Measurements from ENCODE around the gene CEACAM16.

CEACAM16 gene

DNA sequence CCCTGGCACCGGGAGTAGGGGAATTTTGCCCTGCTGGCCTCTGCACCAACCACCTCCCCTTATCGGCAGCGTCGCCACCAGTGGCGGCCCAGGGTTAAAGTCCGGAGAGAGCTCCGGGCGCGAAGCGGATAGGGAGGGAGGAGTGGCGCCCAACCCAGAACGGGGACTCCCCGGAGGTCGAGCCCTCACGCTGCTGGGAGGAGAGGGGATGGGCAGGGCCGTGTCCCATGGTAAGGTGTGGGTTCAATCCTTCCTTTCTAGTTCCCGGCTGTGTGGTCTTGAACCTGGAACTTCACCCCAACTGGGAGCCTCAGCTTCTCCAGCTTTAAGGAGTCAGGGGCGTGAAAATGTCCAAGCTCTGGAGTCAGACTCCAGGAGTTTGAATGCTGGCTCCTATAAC, 26.3 kb downstream of the CEACAM16 start:
- no peak for DNase-seq (ENCODE audit: low read depth)

DNA sequence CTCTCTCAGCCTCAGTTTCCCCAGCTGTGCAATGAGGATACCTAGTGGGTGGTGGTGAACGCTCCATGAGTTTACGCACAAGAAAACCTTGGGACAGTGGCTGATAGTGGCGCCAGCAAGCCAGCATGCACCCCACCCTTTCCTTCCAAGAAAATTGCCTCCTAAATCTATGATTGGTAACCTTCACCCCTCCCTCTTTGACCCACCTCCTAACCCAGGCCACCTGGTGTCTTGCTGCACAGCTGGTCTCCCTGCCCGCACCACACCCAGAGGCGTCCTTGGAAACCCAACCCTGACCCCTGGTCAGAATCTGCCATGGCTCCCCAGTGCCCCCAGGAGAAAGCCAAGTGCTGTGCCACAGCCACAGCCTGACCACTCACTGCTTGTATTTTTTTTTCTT, 26.7 kb downstream of the CEACAM16 start:
- DNase-seq (ENCODE audit: low read depth): no peak

DNA sequence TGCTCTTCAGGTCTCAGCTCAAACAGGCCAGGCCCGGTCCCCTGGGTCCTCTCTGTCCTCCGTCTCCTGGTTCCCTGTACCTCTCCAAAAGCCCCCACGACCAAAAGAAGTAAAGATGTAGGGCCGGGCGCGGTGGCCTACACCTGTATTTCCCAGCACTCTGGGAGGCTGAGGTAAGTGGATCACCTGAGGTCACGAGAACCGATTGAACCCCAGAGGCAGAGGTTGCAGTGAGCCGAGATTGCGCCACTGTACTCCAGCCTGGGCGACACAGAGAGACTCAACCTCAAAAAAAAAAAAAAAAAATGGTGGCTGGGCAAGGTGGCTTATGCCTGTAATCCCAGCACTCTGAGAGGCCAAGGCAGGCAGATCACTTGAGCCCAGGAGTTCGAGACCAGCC, 27.5 kb downstream of the CEACAM16 start:
- DNase-seq (ENCODE audit: low read depth): no peak

DNA sequence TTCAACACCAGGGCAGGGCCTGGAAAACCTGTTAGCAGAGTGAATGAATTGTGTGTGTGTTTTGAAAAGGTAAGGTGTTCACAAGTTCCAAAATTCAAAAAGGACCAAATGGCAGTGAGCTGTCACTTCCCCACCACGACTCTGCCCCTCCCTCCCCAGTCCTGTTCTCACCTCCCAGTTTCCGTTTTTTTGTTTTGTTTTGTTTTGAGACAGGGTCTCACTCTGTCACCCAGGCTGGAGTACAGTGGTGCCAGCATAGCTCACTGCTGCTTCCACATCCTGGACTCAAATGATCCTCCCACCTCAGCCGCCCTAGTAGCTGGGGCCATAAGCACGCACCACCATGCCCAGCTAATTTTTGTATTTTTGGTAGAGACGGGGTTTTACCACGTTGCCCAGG, 29.2 kb downstream of the CEACAM16 start:
- DNase-seq (ENCODE audit: low read depth): no peak

DNA sequence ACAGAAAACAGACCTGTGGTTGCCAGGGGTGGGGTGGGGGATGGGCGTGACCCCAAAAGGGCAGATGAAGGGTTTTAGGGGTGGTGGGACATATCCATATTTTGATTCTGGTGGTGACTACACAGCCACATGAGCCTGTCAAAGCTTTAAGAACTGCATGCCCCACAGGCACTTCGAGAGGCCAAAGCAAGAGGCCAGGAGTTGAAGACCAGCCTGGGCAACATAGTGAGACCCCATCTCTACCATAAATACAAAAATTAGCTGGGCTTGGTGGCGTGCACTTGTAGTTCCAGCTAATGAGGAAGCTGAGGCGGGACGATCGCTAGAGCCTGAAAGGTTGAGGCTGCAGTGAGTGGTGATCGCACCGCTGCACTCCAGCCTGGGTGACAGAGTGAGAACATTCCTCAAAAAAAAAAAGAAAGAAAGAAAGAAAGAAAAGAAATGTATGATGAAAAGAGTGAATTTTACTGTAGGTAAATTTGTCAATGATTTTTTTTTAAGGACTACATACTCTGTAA, 30.6 kb downstream of the CEACAM16 start:
- no peak for DNase-seq (ENCODE audit: low read depth)

DNA sequence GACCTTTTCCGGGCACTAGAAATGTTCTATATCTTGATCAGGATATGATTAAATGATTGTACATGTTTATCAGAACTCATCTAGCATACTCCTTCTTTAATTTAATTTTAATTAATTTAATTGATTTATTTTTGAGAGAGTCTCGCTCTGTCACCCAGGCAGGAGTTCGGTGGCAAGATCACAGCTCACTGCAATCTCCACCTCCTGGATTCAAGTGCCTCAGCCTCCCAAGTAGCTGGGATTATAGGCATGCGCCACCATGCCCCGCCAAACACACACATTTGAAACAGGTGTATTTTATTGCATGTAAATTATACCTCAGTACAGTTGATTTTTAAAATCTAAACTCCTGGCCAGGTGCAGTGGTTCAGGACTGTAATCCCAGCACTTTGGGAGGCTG, 32.1 kb downstream of the CEACAM16 start:
- DNase-seq (ENCODE audit: low read depth): no peak

DNA sequence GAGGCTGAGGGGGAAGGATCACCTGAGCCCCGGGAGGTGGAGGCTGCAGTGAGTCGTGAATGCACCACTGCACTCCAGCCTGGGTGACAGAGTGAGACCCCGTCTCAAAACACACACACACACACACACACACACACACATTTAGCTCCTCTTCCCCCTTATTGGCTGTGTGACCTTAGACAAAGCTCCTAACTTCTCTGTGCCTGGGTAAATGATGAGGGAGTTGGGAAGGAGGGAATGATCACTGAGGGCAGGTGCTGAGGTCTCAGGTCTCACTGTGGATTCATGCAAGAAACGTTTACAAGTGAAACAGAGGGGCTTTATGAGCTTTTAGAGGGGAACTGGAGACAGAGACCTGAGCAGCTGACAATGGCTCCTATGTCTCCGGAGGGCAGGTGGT, 32.7 kb downstream of the CEACAM16 start:
- no peak for DNase-seq (ENCODE audit: low read depth)

DNA sequence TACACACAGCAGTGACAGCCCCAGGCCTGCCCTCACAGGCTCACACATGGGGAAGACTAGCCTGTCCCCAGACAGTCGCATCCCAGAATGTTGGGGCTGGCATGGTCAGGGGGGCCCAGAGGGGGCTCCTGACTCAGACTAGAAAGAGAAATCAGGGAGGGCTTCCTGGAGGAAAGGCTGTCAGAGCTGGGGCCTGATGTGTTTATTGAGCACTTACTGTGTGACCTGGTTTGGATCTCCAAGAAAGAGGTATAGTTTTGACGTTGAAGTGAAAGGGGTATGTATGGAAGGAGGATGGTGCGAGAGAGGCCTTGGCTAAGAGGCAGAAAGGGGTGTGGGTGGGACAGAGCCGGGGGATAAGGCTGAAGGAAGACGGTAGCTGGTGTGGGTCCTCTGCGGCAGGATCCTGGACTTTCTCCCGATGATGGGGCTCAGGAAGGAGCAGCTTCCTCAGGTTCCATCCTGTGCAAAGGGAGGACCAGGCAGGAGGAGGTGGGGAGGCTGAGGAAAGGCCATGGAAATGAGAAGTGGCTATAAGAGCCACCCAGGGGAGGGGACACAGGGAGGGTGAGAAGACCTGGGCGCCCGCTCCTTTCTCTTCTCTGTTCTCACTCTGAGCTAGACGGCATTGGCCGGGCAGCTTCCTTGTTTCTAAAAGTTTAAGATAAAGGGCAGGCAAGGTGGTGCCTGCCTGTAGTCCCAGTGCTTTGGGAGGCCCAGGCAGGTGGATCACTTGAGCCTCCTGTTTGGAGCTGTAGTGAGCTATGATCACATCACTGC, 33.5 kb downstream of the CEACAM16 start:
- no peak for DNase-seq (ENCODE audit: low read depth)

DNA sequence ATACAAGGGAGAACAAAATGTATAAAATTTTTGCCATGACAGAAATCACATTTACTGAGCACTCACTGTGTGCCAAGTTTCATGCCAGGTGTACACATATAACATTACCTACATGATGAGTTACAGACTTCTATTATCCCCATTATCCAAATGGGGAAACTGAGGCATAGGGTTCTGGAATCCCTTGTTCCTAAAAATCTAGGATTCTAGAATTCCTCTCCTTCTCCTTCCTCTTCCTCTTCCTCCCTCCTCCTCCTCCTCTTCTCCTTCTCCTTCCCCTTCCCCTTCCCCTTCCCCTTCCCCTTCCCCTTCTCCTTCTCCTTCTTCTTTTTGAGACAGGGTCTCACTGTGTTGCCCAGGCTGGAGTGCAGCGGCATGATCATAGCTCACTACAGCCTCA, 35.4 kb downstream of the CEACAM16 start:
- DNase-seq (ENCODE audit: low read depth): no peak

DNA sequence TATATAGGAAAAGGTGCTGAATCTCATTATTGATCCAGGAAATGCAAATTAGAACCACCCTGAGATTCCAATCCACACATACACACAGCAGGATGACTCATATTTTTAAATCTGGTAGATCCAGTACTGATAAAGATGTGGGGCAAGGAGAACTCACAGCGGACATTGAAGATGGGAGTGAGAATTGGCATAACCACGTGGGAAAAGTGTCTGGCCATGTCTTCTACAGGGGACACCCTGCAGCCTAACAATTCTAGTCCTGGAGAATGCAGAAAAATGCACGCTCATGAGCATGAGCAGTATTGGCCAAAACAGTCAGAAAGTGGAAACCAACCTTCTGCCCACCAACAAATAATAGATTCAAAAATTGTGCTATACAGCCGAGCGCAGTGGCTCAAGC, 36.1 kb downstream of the CEACAM16 start:
- DNase-seq (ENCODE audit: low read depth): no peak

DNA sequence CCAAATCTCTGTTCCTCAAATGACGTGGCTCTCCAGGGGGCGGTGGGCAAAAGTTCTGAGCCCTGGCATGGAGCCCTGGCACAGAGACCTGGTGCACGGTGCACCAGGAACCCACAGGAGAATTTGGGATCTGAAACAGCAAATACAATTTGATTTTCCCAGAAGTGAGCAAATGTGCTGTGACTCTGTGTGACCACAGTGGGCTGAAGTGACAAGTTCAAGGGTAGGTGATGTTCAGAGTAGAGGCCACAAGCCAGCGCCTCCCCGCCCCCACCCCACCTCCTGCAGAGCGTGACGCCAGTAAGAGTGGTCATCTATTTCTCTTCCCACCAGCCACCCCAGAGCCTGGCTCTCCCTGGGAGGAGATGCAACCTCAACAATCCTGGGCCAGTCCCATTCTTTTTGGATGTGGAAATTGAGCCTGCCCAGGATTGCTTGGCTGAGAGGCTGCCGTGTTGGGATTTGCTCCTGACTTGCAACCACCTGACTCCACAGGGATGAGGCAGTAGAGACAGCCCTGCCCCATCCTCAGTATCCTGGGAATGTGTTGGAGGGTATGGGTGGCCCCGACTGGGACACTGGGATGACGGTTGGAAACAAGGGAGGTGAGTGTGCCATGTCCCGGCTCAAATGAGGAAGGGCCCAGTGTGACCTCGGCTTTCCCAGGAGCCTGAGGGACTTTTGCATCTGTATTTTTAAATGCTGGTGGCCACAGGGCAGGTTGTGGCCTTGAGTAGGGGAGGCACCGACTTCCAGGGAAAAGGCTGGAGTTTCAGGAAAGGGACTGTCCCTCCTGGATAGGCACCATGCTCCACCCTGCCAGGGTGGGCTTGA, 38.5 kb downstream of the CEACAM16 start:
- no peak for DNase-seq (ENCODE audit: low read depth)

DNA sequence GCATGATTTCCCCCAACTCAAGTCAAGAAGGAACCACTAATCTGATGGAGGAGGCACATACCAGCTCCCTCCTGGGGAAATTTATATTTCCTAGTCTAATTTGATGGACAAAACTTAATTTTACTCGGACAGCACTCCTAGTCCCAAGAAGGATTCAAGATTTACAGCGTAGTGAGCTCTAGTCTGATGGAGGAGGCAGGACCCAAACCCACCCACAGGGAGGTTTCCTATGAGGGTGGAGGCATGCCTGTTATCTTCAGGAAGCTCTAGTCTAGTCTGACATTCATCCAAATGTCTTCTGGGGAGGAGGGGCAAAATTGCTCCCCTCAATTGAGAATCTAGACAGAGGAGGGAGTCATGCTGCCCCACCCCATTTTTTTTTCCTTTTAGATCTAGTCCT, 39.2 kb downstream of the CEACAM16 start:
- no peak for DNase-seq (ENCODE audit: low read depth)

DNA sequence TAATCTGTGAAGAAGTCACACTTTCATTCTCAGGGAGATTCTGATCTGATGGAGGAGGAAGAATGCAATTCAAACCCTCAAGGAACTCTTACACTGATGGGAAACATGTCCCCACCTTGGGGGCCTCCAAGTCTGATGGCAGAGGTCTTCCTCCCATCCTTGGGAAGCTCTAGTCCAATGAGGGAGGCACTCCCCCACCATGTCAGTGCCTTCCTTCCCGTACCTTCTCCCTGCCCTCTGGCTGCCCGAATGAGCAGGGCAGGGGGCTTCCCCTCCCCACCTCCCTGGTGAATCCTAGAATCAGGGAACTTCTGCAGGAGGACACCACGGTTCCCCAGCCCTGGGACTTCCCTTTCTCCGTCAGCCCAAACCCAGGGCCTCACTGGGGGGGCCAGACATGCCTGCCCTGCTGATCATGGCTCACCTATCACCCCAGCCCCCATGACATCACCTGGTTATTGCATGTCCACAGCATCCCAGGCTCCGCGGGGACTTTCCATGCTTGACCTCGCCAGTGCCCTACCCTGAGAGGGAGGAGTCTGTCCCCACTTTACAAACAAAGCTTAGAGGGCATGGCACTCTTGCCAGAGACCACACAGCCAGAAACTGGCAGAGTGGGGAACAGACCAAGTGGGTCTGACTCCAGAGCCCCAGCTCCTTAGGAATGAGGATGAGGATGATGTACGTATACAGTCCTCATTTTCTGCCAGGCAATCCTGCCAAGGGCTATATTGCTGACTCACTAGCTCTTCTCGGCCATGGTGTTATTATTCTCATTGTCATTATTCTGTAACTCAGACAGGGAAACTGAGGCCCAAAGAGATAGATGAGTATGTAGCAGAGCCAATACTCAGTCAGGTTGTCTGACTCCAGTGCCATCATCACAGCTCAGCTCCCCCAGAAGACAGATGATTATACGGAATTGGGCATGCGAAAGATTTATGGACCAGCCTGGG, 39.9 kb downstream of the CEACAM16 start:
- no peak for DNase-seq (ENCODE audit: low read depth)

DNA sequence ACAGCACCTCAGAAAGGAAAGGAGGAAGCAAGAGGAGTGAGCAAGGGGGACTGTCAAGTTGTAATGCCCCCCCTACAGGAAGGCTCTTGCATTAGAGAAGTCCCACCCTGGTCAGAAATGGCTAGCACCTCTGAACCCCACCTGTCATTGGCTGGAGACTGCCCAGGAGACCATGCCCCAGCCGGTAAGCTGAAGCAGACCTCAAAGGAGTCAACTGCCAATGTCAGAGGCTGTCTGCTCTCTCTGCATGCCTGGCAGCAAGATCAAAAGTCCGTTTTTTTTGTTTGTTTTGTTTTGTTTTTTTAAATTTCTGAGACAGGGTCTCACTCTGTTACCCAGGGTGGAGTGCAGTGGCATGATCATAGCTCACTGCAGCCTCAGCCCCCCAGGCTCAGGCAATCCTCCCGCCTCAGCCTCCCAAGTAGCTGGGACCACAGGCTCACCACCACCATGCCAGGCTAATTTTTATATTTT, 41.4 kb downstream of the CEACAM16 start:
- DNase-seq (ENCODE audit: low read depth): no peak

DNA sequence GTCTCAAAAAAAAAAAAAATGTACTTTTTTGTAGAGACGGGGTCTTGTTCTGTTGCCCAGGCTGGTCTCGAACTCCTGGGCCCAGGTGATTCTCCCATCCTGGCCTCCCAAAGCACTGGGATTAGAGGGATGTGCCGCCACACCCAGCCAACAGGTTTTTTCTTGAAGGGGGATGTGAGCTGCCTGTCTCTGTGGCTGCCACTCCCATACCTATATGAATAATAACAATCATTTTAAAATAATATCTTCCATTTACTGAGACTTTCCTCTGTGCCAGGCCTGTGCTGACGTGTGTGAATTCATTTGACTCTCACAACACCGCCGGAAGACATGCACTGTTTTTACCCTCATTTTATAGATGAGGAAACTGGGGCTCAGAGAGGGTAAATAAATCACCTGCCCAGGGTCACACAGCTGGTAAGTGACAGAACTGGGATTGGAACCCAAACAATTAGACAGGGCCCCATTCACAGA, 42.3 kb downstream of the CEACAM16 start:
- no peak for DNase-seq (ENCODE audit: low read depth)

DNA sequence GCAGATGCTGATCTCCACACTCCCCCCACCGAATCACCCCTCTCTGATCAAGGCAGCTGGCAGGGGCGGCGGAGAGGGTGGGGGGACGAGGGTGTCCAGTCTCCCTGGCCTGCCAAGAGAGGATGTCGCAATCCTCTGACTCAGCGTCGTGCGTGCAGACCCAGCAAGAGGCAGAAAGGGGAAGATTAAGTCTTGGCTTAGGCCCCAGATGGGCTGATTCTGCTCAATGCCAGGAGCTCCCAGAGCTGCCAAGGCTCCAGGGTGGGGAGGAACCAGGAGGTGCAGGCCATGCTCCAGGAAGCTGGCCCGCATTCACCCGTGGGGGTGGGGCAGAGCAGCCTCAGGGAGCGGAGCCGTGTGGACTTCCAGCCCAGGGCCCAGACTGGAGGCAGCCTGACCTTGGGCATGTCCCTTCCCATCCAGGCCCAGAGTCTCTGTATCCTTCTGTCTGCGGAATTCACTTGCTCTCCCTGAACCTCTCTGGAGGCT, 42.9 kb downstream of the CEACAM16 start:
- peak; percentile 100 for DNase-seq (ENCODE audit: low read depth)

DNA sequence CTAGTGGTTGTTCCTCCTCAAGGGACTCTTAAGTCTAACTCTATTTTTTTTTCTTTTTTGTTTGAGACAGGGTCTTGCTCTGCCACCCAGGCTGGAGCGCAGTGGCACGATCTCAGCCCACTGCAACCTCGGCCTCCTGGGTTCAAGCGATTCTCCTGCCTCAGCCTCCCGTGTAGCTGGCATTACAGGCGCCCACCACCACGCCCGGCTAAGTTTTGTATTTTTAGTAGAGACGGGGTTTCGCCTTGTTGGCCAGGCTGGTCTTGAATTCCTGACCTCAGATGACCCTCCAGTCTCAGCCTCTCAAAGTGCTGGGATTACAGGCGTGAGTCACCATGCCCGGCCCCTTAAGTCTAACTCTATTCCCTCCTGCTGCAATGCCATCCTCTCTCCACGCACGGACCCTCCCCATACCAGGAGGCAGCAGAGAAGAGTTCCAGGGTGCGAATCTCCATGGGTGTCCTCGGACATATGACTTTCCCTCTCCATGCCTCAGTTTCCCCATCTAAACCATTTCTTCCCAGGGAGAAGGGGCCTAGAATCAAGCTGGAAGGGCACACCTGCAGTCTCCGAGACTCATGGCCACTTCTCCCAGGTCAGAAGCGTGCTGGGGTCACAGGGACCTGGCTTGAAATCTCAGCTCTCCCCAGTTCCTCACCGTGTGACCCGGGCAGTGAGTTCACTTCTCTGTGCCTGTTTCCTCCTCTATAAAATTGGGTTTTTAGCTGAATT, 43.5 kb downstream of the CEACAM16 start:
- no peak for DNase-seq (ENCODE audit: low read depth)

DNA sequence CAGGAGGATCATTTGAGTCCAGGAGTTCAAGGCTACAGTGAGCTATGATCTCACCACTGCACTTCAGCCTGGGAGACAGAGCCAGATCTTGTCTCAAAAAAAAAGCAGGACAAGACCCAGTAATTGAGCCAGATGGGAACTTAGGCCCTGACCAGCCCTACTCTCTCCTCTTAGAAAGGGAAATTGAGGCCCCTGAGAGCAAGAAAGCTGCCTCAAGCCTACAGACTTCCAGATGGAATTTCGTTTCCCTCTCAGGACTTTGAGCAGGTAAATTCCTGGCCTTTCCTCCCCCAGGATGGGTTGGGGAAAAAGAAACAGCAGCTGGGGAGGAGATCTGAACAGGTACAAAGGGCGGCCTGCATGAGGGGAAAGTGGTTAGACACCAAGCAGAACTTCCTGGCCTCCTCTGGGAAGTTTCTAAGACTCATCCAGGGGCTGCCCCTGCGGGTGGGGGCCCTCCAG, 46.0 kb downstream of the CEACAM16 start:
- DNase-seq (ENCODE audit: low read depth): no peak

DNA sequence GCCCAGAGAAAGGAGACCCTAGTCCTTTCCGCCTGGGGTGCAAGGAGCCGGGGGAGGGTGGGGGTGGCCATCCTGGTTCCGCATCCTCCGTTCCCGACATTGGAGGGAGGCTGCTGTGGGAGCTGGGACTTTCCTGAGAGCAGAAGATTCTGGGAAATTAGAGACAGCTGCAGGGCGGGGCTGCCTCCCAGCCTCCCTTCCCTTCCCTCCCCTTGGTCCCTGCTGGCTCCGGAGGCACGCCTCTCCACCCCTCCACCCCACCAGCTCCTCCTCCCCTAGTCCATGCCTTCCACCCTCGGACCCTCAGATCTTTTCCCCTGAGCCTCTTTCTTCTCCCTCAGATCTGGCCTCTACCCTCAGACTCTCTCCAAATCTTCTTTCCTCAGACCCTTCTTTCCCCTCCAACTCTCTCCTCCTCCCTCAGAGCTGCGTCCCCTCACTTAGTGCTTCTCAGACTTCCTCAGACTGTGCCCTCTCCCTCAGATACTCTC, 46.4 kb downstream of the CEACAM16 start:
- no peak for DNase-seq (ENCODE audit: low read depth)

DNA sequence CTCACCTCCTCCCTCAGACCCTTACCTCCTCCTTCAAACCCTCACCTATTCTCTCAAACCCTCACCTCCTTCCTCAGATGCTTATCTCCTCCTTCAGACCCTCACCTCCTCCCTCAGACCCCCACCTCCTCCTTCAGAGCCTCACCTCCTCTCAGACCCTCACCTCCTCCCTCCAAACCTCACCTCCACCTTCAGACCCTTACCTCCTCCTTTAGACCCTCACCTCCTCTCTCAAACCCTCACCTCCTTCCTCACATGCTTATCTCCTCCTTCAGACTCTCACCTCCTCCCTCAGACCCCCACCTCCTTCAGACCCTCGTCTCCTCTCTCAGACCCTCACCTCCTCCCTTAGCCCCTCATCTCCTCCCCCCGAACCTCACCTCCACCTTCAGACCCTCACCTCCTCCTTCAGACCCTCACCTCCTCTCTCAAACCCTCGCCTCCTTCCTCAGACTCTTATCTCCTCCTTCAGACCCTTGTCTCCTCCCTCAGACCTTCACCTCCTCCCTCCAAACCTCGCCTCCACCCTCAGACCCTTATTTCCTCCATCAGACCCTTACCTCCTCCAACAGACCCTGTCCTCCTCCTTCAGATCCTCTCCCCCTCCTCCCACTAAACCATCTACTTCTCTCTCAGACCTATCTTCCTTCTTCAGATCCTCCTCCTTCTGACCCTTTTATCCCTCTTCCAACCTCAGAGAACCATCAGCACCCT, 47.1 kb downstream of the CEACAM16 start:
- DNase-seq (ENCODE audit: low read depth): no peak

All from HS-27A (cell line).